ENCODE data around the gene PCGF1.
A peak's percentile ranks its signal among the peaks of the same experiment; 100 is the strongest.

Gene PCGF1

DNA sequence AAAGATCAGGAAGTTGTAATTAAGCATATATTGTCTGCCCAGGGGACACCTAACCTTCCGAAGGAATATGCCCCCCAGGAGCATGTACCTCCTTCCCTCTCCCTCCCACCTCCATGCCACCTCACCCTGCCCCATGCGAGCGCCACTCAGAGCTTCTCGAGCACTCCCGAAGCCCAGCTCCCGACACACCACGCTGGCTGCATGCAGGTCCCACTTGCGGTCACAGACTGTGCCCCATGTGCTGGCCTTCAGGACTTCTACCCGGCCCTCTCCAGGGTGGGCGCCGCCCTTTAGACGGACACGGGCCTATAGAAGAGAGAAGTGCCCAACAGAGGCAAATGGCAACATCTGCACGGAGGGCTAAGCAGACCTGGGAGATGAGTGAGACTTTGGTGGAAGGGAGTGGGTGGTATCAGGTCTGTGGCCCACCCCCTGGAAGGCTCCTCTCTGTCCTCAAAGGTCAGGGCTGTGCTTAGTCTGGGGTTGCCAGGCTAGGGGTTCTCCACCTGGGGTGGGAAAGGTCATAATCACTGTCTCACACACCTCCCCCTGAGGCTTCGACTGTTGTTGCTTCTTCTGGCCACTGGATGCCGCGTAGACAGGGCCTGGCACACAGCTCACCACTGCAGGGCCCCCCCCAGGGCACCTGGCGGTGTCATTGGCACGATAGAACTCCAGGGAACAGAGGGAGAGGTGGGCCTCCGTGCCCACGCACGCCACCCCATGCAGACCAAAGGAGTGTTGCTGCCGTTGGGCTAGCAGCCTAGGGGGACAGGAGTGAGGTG lies 28.9 kb upstream of the PCGF1 start:
- DNase-seq: no peak

DNA sequence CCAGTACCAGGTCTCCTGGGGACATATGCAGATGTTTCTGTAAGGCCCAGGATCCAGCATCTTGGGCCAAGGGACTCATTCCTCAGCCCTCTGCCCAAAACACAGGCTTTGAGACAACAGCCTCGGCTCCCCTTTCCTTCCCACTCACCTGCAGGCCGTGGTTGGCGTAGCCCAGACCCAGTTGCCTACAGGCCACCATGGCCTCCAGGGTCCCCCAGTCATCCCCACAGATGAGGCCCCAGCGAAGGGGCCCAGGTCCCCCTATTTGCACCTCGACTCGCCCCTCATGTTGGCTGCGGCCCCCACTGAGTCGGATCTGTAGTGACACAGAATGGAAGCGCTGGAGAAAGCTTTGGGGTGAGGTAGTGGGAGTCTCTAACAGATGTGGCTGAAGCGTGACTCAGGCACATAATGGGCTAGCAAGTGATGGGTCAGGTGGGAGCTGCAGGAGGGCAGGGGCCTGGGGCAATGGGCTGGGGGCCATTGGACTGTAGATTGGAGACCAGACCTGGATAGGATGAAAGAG lies 28.0 kb upstream of the PCGF1 start:
- DNase-seq: no peak

DNA sequence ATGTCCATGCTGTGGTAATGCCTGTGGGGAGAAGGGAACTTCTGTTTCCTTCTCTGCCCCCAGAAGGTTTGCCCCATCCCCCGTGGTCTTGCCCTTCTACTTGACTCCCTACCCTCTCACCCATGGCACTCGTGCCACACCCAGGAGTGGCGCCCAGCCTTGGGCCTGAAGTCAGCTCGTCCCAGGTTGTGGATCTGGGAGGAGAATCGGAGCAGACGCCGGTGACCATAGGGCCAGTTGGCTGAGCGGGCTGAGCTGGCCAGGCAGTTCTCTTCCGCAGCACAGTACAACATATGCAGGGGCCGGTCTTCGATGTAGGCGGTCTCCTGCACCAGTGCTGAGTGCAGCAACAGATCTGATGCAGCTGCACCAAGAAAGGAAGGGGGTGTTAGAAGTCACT lies 26.9 kb upstream of the PCGF1 start:
- DNase-seq: no peak

DNA sequence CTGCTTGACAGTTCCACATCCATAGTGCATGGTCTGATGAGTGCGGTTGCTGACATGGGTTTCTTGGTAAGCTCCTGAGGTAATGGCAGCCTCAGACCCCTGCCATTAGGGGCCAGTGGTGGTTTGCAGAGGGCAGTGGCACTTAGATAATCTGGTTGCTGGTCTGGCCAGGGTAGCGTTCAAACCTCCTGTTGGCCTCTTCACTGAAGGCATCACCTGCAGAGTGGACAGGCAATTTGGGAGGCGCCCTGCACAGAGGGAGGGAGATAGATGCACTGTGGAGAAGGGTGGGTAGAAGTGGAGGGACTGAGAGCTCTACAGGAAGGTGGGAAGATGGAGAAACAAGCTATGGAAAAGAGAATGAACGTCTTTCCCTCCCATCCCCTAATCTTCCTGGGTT lies 26.0 kb upstream of the PCGF1 start:
- DNase-seq: no peak

DNA sequence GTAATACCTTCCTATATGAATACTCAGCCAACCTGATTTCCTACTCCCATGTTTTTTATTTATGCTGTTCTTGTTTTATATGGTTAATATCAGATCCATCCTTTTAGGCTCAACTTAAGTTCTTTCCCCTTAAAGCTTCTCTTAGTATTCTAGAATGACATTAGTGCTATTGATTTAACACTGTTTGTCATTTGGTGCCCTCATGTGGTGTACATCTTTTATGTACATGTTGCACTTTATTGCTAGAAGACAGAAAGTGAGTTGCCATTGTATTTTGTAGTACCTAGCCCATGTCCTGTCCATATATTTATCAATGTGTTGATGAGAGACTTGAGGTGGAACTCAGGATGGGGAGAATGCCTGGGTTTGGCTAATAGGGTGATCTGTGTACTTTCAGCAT lies 24.7 kb upstream of the PCGF1 start:
- peak; percentile 66 for DNase-seq

DNA sequence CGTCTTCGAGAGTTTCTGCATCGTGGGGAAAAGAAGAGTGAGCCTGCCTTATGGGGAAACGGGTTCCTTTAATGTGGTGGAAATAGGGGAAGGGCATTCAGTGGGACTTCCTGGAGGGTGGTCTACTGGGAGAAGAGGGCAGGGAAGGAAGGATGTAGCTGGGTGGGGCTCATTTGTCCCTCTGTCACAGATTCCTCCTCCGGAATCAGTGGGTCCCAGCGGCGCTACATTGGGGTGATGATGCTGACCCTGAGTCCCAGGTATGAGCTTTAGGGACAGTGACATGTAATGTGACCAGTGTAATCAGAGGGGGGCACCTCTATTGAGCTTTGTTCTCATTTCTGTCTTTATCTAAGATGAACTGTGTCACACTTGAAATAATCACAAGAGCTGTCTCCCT lies 24.2 kb upstream of the PCGF1 start:
- DNase-seq: no peak

DNA sequence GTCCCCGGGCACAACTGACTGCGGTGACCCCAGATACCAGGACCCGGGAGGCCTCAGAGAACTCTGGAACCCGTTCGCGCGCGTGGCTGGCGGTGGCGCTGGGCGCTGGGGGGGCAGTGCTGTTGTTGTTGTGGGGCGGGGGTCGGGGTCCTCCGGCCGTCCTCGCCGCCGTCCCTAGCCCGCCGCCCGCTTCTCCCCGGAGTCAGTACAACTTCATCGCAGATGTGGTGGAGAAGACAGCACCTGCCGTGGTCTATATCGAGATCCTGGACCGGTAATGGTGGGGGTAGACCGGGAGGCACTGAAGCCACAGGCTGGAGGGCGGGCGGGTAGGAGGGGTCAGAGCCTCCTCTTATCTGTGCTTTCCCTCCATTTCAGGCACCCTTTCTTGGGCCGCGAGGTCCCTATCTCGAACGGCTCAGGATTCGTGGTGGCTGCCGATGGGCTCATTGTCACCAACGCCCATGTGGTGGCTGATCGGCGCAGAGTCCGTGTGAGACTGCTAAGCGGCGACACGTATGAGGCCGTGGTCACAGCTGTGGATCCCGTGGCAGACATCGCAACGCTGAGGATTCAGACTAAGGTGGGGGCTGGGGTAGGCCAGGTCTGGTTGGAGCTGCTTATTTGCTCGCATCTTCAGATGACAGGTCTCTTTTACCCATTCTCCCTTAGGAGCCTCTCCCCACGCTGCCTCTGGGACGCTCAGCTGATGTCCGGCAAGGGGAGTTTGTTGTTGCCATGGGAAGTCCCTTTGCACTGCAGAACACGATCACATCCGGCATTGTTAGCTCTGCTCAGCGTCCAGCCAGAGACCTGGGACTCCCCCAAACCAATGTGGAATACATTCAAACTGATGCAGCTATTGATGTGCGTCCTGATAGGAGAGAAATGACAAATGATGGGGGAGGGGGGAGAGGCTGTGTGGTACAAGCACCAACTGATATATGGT lies 23.0 kb upstream of the PCGF1 start:
- peak; percentile 51 for DNase-seq

DNA sequence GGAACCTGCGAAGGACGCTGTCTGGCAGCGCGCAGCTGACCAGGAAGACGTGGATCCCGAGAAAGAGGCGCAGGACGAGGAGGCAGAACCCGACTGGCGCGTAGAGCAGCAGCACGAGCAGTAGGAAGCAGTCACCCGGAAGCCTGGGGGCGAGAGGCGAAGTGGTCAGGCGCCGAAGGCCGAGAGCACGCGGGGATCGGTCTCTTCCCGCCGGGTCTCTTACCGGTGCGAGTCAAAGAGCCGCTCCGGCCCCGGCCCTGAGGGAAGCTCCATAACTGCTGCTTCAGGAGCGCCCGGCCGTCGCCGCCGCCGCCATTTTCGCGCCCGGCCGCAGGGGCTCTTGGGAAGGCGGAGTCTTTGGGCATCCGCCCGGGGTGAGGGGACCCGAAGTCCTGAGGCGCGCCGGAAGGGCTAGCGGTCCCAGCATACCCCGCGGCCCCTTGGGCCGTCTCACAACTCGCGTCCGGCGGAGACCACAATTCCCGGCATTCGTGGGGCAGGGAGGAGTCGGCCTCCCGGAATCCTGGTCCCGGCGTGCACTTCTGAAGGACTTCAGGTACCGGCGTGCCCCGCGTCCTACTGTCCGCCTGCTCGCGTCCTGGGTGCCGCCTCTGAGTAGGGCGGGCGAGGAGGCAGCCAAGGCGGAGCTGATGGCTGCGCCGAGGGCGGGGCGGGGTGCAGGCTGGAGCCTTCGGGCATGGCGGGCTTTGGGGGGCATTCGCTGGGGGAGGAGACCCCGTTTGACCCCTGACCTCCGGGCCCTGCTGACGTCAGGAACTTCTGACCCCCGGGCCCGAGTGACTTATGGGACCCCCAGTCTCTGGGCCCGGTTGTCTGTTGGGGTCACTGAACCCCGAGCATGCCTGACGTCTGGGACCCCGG lies 22.1 kb upstream of the PCGF1 start, which contains the start of the genes AUP1 and HTRA2:
AUP1 (minus strand) TSS at position 350 of the 882 bp plus-strand sequence; CDS start at position 273, 77 bp downstream.
HTRA2 (plus strand) TSS at position 577 of the 882 bp plus-strand sequence; CDS start at position 651, 74 bp downstream.
- peak; percentile 99 for DNase-seq

DNA sequence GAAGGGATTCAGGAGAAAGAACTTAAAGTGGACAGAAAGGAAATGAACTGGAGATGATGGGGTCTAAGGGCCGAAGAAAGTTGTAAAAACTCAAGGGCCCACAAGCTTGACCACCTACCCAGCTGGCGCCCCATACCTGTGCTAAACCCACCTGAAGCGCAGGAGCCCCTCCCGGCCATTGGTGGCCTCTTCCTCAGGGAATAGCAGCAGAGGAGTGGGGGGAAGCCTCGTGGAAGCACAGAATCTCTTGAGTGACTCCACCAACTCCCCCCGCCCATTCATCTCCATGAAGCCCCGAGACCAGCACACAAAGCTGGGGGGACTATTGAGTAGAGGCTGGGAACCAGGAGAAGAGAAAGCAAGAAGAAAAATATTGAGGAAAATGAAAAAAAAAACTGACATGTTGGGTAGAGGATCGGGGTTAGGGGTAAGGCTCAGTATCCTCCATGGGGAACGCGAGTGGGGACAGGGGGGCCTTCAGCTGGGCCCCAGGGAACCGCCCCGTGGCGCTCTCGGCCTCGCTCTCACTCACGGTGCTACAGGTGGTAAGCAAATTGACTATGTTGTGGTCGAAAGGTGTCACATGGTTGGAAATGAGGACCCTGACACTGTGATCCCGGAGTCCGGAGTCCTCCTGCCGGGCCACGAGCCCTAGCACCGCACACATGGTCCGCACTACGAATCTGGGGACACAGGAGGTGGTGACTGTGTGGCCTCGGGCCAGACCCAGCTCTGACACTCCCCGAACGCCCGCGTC lies 21.3 kb upstream of the PCGF1 start:
- no peak for DNase-seq

DNA sequence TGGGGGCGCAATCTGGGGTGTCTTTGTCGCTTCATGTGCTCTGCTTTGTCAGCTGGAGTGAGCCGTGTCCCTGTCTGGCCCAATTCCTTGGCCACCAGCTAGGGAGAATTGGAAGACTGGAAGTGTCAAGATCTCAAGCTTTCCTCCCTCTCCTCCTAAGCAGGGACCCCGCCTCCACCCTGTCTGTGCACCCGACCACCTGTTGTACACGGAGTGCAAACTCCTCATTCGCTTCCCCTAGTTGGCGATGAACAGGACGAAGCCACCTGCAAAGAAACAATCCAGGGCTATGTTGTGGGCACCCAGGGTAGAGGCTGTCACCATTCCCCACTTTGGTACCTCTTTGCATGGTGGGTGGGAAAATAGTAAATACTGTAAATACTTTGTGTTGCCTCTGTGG lies 20.2 kb upstream of the PCGF1 start:
- no peak for DNase-seq

DNA sequence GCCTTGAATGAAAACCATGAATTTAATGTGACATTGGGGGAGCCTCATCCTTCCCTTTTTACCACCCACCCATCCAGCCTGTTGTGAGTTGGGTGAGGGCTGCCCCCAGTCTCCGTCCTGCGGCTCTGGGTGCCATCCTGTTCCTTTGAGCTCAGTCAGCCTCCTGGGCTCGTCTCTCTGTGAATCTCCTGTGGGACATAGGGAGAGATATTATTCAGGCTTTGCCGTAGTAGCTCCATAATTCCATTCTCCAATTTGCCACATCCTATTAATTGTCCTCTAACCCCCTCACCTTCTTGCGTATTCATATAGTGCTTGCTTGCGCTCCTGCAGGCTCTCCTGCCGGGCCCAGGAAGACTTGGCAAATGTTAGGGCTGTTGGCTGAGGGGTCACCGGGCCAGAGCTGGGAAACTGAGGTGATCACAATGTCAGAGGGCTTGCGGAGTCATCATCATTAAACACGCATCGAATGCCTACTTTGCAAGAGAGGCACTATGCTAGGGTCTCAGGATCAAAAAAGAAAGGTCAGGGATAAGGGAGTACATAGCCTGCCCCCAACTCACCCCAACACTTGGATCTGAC lies 19.2 kb upstream of the PCGF1 start:
- DNase-seq: no peak

DNA sequence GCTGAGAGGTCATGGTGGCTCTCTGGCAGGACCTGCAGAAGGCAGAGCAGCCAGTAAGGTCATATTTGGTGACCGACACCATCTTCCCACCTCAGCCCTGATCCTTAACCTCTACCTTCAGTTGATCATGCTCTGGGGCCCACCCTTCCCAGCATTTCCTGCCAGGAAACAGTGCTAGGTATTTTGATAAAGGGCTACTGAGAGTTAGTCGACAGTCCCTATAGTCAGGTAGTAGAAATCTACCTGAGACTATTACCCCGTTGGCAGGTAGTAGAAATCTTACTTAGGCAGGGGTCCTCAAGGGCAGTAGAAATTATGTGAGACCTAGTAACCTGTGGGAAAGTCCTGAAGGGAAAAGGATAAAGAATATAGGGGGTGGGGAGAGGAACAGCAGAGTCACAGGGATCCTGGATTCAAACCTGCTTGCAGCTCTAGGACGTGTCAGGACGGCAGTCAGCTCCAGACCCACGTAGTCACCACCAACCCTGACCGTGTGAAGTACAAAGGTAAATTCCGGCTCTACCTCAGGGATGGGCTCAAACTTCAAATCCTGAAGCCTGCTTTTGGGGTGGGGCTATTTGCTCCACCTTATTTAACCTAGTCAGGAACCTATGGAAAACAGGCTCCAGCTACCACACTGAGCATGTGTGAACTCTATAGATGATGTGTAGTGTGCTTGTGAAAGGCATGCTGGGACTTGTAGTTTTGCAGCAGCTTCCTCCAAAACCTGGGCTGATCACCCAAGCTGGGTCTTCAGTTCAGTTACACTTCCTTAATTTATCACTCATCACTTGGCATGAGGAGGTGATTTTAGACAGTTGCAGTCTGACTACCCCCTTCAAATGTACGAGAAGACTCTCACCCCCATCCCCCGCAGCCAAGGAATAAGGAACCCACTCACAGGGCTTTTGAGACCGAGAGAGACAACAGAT lies 18.5 kb upstream of the PCGF1 start, which contains the start of gene DQX1:
DQX1 (minus strand) TSS at position 515 of the 932 bp plus-strand sequence; CDS start at position 13, 502 bp downstream.
- peak; percentile 73 for DNase-seq

DNA sequence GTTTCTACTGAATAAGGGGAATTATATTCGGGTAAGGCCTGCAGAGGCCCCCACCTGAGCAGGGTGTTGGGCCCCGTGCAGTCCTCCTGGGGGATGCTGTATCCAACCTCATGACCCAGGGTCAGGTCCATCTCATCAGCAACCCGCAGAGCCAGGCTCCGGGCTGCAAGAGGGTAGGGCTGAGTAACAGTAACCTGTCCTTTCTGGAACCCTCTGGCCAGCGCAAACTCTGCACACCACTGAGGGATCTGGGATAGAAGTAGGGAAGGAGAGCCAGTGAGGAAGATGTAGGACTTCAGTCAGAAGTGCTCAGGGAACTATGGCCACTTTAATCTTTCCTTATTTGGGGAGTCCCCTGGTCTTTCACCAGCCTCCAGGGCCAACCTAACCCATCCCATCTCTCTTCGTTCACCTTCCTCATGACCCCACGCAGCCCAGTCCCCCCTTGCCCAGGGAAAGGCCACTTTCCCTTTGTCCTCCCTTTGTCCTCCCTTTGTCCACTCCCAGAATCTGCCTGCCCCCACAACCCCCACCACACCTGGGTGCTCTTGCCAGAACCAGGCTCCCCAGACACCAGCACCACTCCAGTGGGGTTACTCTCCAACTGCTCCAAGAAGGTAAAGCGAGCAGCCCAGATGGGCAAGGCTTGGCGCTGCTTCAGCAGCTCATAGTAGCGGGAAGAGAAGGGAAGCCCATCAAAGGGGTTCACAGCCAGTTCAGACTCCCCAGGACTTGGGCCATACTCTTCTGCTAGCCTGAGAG lies 17.6 kb upstream of the PCGF1 start:
- no peak for DNase-seq

DNA sequence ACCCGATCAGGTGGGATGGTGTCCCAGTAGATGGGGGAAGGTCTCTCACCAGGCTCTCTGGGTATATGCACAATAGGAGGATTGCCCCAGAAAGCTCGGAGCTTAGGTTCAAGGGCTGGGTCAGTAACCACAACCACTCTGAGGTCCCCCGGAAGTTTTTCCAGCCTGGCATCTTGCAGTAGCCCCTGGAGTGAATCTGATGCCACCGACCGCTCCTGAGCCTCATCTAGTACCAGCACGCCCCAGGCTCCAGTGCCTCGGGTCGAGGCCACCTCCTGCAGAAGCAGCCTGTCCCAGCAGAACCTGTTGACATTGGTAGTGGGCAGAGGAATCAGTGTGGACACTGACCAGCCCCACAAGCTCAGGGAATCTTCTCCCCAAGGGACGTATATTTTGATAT lies 16.5 kb upstream of the PCGF1 start:
- no peak for DNase-seq

DNA sequence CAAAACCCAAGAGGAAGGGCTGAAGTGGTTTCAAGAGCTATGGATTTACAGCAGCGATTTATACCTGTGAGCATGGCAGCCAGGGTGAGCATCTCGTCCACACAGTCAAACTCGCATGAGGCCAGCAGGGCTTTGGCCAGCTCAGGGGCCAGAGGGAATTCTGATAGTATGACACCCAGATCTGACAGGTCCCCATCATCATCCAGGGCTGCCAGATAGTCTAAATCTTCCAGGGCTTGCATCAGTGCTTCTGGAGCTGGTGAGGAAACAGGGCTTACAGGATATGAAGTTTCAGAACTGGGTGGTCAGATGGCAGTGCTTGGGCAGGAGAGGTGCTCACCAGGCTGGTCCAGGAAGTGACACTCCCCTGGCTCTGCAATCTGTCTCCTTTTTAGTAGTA lies 15.0 kb upstream of the PCGF1 start:
- no peak for DNase-seq

DNA sequence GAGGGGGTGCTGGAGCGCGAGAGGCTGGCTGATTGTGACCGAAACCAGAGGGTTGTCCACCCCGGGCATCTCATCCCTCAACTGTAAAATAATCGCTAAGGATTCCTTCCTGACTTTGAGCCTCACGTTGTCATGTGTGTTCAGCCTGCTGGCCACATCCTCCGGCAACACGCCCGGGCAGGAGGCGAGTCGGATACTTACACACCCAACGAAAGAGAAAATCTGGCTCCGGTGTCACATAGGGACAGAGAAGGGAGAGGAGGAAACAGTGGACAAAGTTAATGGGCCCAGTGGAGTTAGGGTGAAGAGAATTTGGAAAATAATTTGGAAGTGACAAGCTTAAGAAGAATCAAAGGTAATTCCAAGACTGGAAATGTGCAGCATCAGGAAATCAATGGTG lies 9.2 kb upstream of the PCGF1 start:
- DNase-seq: no peak

DNA sequence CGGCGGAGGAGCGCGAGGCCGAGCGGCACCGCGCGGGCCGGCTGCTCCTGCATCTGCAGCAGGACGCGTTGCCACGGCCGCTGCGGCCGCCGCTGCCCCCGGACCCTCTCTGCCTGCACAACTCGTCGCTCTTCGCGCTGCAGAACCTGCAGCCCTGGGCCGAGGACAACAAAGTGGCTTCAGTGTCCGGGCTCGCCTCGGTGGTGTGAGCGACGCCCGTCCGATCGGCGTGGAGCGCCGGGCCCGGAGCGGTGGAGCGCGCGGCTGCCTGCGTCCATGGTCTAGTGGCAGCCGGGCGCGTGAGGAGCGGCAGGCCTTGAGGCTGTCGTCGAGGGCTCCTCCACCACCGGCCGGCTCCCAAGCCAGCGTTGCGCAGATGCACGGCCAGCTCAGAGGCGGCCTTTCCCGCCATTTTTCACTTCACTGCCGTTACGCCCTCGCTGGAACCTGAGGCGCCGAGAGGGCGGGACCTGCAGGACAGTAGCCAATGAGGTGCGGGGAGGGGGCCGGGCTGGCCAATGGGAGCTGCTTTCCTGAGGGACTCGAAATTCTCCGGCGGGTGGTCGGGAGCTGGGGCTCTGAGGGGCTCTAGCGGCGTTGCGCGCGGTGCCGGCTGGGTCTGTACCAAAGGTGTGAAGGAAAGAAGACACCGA lies 8.6 kb upstream of the PCGF1 start:
- DNase-seq: peak; percentile 61

DNA sequence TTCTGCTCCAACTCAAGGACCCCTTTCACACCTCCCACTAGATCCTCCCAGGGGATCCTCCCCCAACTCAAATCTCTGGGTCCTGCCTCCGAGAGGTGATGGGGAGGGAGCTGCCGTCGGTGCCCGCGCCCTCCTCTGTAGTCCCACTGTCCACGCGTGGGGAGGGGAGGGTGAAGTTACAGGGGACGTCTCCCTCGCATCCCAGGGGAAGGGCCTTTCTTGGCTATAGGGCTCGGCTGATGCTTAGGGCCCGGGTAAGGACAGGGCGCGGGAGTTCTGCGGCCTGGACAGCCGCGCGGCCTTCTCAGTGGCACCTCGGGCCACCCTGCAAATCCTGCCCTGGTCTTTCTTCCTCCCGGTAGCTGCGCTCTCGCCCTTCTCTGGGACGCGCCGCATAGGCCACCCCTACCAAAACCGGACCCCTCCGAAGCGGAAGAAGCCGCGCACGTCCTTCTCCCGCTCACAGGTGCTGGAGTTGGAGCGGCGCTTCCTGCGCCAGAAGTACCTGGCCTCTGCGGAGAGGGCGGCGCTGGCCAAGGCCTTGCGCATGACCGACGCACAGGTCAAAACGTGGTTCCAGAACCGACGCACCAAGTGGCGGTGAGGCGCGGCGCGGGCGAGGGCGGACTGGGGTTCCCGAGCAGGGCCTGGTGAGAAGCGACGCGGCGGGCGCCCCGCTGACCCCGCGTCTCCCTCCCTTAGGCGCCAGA lies 7.9 kb upstream of the PCGF1 start:
- no peak for DNase-seq
